ENCODE results near the gene SH2B3.

- TF ChIP-seq POLR2A (IDR thresholded peaks at IDR 0.05) = no peak
- peak in 6 of 7 experiments; percentile 51 to 99 (median 96) for TF ChIP-seq CTCF (IDR thresholded peaks at IDR 0.05)
Measured at GRCh38 chr12:111396726-111397445, 8.8 kb upstream of the SH2B3 start.
